ENCODE measurements around the gene RHOF.
A peak's percentile ranks its signal among the peaks of the same experiment; 100 is the strongest.

RHOF gene, protein sequence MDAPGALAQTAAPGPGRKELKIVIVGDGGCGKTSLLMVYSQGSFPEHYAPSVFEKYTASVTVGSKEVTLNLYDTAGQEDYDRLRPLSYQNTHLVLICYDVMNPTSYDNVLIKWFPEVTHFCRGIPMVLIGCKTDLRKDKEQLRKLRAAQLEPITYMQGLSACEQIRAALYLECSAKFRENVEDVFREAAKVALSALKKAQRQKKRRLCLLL

DNA sequence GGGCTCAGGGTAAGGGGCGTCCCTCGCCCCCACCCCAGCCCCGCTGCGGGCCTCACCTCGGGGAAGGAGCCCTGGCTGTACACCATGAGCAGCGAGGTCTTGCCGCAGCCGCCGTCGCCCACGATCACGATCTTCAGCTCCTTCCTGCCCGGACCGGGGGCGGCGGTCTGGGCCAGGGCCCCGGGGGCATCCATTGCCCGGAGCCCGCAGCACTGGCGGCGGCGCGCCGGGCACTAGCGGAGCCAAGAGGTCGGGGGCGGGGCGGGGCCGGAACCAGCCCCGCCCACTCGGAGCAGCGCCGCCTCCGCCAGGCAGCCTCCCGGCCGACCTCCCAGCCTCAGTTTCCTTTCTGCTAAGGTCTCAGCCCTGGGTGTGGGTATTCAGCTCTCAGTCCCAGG lies at the start of gene RHOF:
TSS of gene RHOF (minus strand) at position 249 of the 398 bp plus-strand sequence. CDS start at position 194, 55 bp downstream.
- no peak for DNase-seq

DNA sequence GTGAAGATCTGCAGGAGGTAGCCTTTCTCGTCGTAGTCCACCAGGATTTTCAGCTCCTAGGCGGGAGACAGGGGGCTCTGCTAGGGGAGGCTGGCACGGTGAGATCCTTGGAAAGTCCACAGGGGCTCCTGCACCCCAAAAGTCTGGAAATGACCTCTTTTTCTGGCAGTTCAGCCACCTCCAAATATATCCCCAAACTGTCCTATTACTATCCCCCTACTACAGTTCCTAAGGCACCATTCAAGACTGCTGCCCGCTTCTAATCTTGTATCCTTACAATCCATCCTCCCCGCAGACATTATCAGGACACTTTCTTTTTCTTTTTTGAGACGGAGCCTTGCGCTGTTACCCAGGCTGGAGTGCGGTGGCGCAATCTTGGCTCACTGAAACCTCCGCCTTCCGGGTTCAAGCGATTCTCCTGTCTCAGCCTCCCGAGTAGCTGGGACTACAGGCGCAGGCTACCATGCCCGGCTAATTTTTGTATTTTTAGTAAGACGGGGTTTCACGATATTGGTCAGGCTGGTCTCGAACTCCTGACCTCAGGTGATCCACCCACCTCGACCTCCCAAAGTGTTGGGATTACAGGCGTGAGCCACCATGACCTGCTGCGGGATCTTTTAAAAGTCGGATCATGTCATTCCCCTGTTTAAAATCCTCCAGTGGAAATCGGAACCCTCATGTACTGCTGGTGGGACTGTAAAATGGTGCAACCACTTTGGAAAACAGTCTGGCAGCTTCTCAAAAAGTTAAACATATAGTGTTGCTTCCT lies 46.7 kb upstream of the RHOF start:
- DNase-seq: no peak

DNA sequence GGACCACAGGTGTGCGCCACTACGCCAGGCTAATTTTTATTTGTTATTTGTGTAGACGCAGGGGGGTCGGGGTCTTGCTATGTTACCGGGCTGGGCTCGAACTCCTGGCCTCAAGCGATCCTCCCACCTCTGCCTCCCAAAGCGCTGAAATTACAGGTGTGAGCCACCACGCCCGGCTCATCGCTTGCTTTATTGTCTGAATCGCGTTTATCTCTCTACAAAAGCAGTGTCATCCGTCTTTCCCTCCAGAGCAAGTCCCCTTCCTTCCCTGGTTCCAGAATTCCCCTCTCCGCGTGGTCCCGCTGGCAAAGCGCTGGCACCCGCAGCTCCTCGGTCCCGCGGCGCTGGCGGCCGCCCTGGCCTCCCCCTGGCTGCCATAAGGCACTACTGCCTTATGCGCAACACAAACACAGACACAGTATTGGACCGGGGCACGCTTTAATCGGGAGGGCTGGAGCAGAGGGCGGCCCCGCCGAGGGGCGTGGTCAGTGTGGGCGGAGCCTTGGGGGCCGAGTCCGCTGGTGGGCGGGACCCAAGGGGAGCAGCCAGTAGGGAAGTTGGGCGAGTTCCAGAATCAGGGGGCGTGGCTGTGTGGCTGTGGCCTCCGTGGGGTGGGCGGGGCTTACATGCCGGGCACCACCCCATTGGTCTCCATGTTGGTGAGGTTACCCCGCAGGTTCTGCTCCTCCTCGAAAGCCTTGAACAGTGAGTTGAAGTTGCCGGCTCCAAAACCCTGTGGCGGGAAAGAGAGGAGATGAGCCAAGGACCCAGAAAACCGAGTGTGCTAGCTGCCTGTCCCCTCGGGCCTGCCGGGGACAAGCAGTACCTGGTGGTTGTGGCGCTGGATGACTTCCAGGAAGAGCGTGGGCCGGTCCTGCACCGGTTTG lies 45.9 kb upstream of the RHOF start:
- DNase-seq: peak; percentile 98

DNA sequence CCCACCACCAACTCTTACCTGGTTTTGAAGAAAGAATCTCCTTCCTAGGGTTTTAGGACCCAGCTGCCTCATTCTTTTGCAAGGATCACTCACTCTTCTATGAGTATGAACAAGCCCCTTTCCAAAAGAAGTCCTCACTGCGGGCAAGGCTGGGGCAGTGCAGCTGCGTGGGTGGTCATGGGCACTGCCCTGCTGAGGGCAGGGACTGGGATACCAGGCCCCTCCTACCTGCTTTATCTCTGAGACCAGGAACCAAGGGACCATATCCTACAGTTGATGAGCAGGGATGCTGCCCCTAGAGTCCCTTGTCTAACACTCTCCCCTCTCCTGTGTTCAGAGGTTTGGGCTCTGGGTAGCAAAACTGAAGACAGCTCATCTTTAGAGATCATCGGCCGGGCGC lies 44.6 kb upstream of the RHOF start:
- no peak for DNase-seq

DNA sequence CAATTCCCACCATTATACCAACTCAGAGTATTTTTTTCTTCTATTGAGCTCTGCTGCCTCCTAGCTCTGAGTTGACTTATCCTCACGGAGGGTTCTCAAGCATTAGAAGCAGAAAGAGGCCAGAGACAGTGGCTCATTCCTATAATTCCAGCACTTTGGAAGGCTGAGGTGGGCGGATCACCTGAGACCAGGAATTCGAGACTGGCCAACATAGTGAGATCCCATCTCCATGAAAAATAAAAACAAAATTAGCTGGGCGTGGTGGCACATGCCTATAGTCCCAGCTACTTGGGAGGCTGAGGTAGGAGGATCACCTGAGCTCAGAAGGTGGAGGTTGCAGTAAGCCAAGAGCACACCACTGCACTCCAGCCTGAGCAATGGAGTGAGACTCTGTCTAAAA lies 44.2 kb upstream of the RHOF start:
- no peak for DNase-seq

DNA sequence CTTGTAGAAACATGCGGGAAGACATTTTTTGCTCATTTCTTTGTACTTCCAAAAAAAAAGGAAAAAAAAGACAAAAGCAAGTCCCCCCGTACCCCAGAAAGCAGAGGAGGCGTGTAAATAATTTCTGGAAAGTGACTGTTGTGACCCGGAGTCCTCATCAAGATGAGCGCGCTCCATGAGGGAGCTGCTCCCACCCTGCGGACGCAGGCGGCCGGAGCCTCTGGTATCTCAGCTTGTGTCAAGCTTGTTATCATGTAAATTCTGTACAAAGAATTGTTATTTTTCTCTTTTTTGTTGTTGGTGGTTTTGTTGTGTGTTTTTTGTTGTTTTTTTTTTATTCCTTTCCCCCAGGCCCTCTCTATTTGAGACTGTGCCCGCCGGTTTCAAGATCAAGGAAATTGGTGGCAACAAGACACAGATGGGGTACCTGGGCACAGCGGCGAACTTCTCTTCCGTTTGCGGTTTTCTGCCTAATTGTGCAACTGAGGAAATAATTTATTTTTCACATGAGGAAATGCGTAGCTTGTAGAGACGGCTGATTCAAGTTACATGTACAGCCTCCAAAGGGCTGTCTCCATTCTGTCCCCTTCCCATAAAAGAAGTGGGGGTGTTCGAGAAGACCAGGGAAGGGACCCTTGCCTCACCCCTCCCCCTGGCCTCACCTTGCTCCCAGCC lies 38.2 kb upstream of the RHOF start:
- DNase-seq: no peak

DNA sequence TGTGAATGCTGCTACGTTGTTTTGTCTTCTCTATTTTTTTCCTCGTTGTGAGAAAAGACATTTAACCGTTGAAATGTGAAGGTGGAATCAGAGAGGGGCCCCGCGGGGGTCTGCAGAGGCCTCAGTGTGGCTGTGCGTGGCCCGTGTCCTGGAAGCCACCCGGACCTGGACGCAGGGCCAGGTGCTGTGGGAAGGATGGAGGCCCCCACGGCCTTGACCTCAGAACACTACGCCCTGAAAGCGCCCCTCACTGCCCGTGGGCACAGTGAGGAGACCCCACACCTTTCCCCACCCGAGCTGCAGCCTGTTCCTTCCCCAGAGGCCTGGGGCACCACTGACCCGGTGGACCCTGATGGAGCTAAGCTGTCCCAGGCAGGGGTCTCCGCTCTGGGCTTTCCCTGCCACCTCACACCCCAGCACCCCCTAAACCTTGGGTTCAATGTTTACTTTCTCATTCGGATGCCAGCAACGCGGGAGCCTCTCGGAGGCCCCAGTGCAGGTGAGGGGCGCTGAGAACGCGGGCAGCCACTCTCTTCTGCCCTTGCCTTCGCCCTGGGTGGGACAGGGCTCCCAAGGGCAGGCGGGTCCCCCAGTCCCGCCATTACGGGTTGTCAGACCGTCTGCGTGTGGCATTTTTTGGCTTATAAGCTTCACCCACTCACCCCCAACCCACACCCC lies 37.2 kb upstream of the RHOF start:
- DNase-seq: no peak

DNA sequence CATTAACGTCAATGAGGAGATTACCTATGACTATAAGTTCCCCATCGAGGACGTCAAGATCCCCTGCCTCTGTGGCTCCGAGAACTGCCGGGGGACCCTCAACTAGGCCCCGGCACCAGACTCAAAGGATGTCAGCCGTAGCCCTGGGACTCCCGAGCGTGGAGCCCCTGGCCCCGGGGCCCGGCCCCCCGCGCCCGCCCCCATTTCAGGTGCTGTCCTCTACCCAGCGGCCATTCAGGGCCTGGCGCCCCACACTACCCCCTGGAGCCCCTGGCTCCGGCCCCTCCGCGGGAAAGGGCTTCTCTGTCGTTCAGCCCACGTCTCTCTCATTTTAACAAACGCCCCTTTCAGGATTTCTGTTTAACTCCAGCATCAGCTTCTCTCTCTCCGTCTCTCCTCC lies 36.6 kb upstream of the RHOF start:
- DNase-seq: no peak

DNA sequence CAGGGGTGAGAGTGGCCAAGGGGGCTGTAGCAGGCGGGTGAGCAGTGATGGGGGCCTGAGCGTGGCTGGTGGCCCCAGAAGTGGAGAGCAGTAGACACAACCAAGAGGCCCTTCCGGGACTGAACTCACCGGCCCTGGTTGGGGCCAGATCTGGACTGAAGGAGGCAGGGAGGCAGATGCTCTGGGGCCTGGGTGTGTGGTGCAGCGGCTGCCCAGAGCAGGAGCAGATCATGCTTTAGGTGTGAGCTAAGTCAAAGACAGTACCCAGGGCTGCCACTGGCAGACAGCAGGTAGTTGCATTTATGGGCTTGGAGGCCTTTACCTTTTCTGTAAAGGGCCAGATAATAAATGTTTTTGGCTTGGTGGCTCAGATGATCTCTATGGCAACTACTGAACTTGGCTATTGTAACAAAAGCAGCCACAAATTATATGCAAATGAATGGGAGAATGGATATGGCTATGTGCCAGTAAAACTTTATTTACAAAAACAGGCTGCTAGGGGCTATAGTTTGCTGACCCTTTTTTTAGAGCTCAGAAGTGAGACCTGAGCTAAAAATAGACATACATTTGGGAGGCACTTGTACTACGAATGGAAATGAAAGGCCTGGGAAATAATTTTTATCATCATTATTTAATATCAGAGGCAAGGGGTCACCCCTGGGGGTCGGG lies 35.9 kb upstream of the RHOF start:
- DNase-seq: no peak

DNA sequence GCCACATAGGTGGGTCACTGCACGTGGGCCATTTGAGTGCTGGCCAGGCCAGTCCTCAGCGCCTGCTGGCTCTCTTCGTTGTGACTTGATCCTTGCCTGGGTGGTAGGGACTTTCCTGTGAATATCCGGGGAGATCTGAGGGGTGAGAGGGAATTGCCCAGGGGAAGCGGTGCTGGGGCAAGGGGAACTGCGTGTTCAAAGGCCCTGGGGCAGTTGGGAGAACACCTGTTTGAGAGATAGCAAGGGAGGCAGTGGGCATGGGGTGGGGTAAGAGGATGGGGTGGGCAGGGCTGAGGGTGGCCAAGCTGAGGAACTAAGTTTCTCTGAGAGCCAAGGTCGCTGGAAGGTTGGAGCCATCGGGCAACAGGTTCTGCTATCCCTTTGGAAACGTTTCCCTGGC lies 35.3 kb upstream of the RHOF start:
- no peak for DNase-seq

DNA sequence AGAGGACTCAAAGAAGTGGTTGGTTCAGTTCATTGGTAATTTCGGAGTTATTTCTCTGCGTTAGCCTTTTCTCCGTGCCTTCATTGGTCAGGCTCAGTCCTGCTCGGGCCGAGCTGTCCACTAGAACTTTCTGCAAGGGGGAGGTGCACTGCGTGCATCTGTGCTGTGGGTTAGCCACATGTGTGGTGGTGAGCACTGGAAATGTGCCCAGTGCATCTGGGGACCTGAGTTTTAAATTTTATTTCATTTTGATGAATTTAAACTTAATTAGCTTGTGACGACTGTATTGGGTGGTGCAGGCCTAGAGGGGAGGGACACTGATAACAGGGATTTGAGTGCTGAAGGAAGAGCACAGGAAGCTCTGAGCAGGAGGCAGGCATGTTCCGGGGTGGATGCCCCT lies 34.8 kb upstream of the RHOF start:
- no peak for DNase-seq

DNA sequence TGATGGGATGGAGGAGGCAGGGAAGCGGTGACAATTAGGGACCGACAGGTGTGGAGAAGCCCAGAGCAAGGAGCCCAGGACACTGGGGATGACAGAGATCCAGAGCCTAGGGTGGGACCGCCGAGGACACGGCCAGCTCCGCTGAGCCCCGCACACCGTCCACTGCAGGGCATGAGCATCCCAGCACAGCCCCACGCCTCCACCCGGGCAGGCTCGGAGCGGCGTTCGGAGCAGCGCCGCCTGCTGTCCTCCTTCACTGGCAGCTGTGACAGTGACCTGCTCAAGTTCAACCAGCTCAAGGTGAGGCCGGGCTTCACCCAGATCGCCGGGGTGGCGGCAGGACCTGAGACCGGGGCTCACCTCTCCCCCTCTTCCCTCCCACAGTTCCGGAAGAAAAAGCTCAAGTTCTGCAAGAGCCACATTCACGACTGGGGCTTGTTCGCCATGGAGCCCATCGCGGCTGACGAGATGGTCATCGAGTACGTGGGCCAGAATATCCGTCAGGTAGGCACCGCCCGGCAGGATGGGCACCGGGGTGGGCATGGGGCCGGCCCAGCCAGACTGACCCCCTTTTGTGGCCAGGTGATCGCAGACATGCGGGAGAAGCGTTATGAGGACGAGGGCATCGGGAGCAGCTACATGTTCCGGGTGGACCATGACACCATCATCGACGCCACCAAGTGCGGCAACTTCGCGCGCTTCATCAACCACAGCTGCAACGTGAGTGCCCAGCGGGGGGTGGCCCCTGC lies 34.0 kb upstream of the RHOF start:
- no peak for DNase-seq

DNA sequence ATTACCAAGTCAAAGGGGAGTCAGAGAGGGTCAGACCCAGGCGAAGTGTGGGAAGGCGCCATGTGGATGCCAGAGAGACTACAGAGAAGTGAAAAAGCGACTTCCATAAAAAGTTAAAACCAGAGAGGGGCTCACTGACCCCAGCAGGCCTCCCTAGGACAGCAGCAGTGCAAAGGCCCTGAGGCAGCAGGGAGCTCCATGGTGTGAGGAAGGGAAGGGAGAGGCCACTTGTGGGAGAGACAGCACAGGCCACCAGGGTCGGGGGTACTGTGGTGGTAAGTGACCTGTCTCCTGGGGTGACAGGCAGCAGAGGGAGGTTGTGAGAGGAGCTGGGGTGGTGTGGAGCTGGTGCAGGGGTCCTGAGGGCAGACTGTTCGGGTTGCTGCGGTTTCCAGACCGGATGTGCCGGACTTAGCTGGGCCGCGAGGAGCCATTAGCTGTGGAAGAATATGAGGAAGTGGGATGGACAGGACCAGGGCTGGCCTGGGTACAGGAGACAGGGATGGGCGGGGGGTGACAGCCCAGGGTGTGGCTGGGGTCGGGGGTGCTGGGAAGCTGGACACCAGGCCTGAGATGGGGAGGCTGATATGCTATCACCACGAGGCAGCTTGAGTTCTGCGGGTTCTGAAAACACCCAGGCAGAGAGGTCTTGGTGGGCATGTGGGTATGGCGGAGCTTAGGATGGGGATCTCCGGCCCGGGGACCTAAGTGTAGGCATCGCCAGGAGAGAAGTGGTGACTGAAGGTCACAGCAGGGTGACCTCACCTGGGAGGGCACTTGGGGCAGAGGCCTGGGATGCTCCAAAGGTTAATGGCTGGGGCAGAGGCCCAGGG lies 33.0 kb upstream of the RHOF start:
- DNase-seq: no peak

DNA sequence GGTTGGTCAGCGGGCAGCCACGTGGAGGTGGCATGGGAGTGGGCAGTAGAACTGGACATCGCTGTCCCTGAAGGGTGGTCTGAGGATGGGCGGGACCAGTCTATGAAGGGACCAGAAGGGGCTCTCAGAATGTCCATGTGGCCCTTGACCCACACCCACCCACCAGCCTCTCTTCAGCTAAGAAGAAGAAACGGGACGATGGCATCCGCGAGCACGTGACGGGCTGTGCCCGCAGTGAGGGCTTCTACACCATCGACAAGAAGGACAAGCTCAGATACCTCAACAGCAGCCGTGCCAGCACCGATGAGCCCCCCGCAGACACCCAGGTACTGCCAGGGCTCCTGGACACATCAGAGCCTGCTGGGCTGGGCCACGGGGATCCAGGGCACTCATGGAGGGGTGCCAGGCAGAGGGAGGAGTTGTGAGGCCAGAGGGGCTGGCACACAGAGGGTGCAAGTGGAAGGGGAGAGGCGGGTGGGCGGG lies 31.6 kb upstream of the RHOF start:
- no peak for DNase-seq

DNA sequence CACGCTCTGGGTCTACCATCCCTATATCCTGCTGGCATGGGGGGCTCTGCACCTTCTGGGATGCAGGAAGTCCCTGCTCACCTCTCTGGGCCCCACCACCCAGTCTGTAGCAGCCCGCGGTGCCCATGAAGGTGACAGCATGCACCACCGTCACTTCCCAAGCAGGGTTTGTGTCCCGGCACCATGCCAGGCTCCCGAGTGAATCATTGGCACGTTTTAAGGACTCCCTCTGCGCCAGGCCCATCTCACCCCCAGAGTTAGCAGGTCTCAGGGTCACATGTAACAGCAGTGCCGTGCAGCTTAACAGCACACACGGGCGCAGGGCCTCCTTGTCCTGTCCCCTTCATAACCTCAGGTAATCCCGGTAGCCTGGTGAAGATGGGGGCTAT lies 30.2 kb upstream of the RHOF start:
- DNase-seq: no peak

DNA sequence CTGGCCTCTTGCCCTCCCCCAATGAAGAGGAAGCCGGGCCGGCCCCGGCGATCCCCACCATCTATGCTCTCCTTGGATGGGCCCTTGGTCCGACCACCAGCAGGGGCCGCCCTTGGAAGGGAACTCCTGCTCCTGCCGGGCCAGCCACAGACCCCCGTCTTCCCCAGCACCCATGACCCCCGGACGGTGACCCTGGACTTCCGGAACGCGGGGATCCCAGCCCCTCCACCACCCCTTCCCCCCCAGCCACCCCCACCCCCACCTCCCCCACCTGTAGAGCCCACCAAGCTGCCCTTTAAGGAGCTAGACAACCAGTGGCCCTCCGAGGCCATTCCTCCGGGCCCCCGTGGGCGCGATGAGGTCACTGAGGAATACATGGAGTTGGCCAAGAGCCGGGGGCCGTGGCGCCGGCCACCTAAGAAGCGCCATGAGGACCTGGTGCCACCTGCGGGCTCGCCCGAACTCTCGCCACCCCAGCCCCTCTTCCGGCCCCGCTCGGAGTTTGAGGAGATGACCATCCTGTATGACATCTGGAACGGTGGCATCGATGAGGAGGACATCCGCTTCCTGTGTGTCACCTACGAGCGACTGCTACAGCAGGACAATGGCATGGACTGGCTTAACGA lies 29.7 kb upstream of the RHOF start:
- DNase-seq: no peak

DNA sequence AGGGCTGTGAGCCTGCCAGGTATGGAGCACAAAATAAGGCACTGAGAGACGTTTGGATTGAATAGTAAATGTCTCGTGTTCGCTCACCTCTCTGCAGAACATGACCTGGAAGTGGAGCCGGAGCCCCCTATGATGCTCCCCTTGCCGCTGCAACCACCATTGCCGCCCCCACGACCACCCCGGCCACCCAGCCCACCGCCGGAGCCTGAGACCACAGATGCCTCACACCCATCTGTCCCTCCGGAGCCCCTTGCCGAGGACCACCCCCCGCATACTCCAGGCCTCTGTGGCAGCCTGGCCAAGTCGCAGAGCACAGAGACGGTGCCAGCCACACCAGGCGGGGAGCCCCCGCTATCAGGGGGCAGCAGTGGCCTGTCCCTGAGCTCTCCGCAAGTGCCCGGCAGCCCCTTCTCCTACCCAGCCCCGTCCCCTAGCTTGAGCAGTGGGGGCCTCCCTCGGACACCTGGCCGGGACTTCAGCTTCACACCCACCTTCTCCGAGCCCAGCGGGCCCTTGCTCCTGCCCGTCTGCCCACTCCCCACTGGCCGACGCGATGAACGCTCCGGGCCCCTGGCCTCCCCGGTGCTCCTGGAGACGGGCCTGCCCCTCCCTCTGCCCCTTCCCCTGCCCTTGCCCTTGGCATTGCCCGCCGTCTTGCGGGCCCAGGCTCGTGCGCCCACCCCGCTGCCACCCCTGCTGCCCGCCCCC lies 29.1 kb upstream of the RHOF start:
- no peak for DNase-seq

DNA sequence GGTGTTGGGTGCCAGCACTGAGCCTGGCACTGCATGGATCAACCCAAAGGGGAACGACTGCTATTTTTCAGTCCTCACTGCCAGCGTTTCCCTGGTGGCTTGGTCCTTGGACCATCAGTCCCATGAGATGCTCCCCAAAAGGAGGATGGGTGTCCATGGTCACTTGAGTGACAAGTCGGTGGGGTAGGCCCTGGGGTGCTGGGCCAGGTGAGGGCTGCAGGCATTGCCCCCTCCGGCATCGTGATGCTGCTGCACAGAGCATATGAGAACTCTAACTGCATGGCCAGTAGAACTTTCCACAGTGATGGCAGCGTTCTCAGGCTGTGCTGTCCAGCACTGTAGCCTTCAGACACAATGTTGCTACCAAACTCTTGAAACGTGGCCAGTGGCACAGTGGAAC lies 26.6 kb upstream of the RHOF start:
- DNase-seq: no peak

Data from NCI-H2107 (cell line).